ENCODE results near the gene SCGN. TPM values are rescaled to one million over a fixed set of nuclear protein-coding genes. Genes with fewer than 3 reads are reported as not detected.

The SCGN gene
- total and polyA plus RNA-seq, 2 of the 13 experiments (the other 11 are each of a cell fraction or from before 2014, with no cell fraction given), result 2.9 to 29.0 TPM

DNA sequence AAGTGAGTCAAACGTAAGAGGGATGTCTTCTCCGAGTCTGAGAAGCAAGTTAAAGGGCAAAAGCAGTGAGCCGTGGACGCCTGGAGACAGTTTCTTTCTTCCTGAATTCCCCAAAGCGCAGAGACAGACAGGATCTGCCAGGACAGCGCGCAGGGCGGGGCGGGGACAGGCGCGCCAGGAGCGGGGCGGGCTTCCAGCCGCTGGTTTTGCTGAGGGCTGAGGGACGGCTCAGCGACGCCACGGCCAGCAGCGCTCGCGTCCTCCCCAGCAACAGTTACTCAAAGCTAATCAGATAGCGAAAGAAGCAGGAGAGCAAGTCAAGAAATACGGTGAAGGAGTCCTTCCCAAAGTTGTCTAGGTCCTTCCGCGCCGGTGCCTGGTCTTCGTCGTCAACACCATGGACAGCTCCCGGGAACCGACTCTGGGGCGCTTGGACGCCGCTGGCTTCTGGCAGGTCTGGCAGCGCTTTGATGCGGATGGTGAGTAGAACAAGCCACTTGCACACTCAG lies at the start of gene SCGN (continued):
- TF ChIP-seq, protein P1, sequence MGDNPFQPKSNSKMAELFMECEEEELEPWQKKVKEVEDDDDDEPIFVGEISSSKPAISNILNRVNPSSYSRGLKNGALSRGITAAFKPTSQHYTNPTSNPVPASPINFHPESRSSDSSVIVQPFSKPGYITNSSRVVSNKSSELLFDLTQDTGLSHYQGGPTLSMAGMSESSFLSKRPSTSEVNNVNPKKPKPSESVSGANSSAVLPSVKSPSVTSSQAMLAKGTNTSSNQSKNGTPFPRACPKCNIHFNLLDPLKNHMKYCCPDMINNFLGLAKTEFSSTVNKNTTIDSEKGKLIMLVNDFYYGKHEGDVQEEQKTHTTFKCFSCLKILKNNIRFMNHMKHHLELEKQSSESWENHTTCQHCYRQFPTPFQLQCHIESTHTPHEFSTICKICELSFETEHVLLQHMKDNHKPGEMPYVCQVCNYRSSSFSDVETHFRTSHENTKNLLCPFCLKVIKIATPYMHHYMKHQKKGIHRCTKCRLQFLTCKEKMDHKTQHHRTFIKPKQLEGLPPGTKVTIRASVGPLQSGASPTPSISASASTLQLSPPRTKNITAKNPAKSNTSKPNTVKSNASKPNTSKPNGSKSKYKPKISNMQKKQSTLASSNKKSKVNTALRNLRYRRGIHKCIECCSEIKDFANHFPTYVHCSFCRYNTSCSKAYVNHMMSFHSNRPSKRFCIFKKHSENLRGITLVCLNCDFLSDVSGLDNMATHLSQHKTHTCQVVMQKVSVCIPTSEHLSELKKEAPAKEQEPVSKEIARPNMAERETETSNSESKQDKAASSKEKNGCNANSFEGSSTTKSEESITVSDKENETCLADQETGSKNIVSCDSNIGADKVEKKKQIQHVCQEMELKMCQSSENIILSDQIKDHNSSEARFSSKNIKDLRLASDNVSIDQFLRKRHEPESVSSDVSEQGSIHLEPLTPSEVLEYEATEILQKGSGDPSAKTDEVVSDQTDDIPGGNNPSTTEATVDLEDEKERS (CRISPR knock-in tag; IDR thresholded peaks at IDR 0.05), result peak; percentile 94
- TF ChIP-seq MATR3 (CRISPR knock-in tag; IDR thresholded peaks at IDR 0.05) (no peak), ZBTB38 (CRISPR knock-in tag; IDR thresholded peaks at IDR 0.05) (peak; percentile 69; the same call in 1 of the 2 replicates), SOX5 (CRISPR knock-in tag; IDR thresholded peaks at IDR 0.05; ENCODE audit: borderline replicate concordance) (peak; percentile 75), MXD4 (CRISPR knock-in tag; IDR thresholded peaks at IDR 0.05) (peak; percentile 88), MAF1 (CRISPR knock-in tag; IDR thresholded peaks at IDR 0.05; ENCODE audit: borderline replicate concordance) (peak; percentile 87; the same call in 1 of the 2 replicates), HNRNPK (IDR thresholded peaks at IDR 0.05; ENCODE audit: low read depth, low read length, poor library complexity, severe bottlenecking) (no peak), TAF15 (IDR thresholded peaks at IDR 0.05; ENCODE audit: low read depth, low read length, poor library complexity, severe bottlenecking) (no peak), MLLT10 (CRISPR knock-in tag; IDR thresholded peaks at IDR 0.05) (no peak), ZNF138 (CRISPR knock-in tag; IDR thresholded peaks at IDR 0.05; ENCODE audit: low read depth) (peak; percentile 98), PAF1 (CRISPR knock-in tag; IDR thresholded peaks at IDR 0.05) (no peak), KLF13 (CRISPR knock-in tag; IDR thresholded peaks at IDR 0.05) (0 out of 2 replicates have a peak, but pooled peaks have one; percentile 81), CEBPB (IDR thresholded peaks at IDR 0.05; ENCODE audit: borderline replicate concordance, low read depth, low read length) (no peak), ZNF670 (CRISPR knock-in tag; IDR thresholded peaks at IDR 0.05; ENCODE audit: borderline replicate concordance) (peak; percentile 77; the same call in 1 of the 2 replicates), ZNF780A (CRISPR knock-in tag; IDR thresholded peaks at IDR 0.05) (peak; percentile 87), ZNF619 (CRISPR knock-in tag; IDR thresholded peaks at IDR 0.05) (no peak), GABPA (IDR thresholded peaks at IDR 0.05; ENCODE audit: low read depth, low read length) (no peak), GABPA (CRISPR knock-in tag; IDR thresholded peaks at IDR 0.05; ENCODE audit: low read depth) (no peak), DNMT1 (CRISPR knock-in tag; IDR thresholded peaks at IDR 0.05) (peak; percentile 68; the same call in 1 of the 2 replicates), HES4 (CRISPR knock-in tag; IDR thresholded peaks at IDR 0.05; ENCODE audit: borderline replicate concordance) (peak; percentile 98)
- TF ChIP-seq, protein P2, sequence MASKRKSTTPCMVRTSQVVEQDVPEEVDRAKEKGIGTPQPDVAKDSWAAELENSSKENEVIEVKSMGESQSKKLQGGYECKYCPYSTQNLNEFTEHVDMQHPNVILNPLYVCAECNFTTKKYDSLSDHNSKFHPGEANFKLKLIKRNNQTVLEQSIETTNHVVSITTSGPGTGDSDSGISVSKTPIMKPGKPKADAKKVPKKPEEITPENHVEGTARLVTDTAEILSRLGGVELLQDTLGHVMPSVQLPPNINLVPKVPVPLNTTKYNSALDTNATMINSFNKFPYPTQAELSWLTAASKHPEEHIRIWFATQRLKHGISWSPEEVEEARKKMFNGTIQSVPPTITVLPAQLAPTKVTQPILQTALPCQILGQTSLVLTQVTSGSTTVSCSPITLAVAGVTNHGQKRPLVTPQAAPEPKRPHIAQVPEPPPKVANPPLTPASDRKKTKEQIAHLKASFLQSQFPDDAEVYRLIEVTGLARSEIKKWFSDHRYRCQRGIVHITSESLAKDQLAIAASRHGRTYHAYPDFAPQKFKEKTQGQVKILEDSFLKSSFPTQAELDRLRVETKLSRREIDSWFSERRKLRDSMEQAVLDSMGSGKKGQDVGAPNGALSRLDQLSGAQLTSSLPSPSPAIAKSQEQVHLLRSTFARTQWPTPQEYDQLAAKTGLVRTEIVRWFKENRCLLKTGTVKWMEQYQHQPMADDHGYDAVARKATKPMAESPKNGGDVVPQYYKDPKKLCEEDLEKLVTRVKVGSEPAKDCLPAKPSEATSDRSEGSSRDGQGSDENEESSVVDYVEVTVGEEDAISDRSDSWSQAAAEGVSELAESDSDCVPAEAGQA (IDR thresholded peaks at IDR 0.05; ENCODE audit: low read depth), result no peak
- TF ChIP-seq, protein P2 (CRISPR knock-in tag; IDR thresholded peaks at IDR 0.05; ENCODE audit: borderline replicate concordance), result peak; percentile 95
- TF ChIP-seq, protein P3, sequence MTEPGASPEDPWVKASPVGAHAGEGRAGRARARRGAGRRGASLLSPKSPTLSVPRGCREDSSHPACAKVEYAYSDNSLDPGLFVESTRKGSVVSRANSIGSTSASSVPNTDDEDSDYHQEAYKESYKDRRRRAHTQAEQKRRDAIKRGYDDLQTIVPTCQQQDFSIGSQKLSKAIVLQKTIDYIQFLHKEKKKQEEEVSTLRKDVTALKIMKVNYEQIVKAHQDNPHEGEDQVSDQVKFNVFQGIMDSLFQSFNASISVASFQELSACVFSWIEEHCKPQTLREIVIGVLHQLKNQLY (CRISPR knock-in tag; IDR thresholded peaks at IDR 0.05), result peak; percentile 51; the same call in 1 of the 2 replicates
